Activated T-cell treated with anti-CD3 and anti-CD28 coated beads for 1 hour (primary cell): ENCODE data around the gene SPATA16.
"Not testable (repeated sequence)": the region's sequence is repeated elsewhere in the genome, so short reads cannot be mapped to it uniquely, and the experiment has no call there.

Experiments
- DNase-seq: peaks from one replicate; pipeline ENCODE4 v3.0.0-alpha.2; 2020; ENCODE audit warnings: low read depth

The SPATA16 gene

DNA sequence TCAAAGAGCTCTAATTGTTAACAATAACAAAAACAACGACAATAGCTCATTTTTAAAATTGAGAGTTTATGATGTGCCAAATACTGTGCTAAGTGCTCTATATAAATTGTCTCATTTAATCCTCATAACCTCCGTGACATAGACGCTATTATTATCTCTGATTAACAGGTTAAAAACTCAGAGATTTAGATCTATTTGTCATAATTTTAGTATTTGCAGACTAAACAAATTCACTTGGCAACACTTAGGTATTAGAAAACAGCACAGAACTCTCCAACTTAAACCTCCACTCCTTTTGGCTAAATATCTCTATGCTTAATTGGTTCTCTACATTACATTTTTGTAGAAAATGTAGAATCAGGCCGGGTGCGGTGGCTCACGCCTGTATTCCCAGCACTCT lies 136.4 kb downstream of the SPATA16 start:
- no peak for DNase-seq

DNA sequence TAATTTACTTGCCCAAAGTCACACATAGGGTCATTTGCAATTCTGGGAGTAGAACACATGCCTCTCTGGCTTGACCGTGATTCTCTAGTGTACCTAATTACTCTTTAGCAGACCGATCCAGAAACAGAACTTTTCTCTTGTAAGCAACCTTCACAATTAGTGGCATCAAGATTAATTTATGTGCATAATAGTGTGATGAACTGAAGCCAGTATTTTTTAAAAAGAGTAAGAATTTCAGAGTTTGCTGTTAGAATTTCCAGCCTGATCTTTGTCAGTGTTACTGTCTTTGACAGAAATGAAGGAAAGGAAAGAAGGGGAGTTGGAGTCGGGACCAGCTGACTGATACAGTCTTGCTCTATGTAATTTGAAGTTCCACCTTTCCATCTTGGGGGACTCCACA lies 137.1 kb downstream of the SPATA16 start:
- no peak for DNase-seq

DNA sequence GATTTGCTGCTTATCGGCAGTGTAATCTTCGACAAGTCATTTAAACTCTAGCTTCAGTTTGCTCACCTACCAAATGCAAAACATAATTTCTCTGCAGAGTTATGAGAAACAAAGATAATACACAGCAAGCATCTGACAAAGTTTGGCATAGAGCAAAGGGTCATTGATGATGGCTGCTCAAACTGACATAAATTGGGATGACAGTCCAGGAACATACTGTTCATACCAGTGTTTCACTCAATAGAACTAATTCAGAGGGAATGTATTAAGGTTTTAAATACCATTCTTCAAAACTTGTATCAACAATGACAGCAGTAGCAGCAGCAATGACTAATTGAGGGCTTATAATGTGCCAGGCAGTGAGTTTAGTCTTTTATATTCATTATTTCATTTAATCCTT lies 137.6 kb downstream of the SPATA16 start:
- no peak for DNase-seq

GRCh38 chr3:173001622-173002021 lies 139.4 kb downstream of the SPATA16 start:
- DNase-seq, result no peak

- DNase-seq, result no peak
Observed at GRCh38 chr3:173000553-173000952, 140.5 kb downstream of the SPATA16 start.

GRCh38 chr3:172993412-172993811 lies 147.6 kb downstream of the SPATA16 start:
- no peak for DNase-seq

- DNase-seq, result no peak
Observed at GRCh38 chr3:172991424-172991996, 149.5 kb downstream of the SPATA16 start.

DNA sequence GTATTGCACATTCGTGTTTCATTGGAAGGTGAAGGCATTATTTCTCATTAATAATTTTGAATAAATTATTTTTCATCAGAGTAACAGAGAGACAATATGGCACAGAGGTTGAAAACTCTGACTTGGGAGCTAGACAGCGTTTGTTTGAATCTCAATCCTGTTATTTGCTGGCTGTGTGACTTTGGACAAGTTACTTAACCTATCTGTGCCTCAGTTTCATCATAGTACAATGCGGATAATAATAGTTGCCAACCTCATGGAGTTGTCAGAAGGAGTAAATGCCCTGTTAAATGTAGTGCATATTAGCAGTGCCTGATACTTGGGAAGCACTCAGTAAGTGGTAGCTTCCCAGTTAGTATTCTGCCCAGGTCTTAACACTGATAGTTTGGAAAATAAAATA lies 151.7 kb downstream of the SPATA16 start:
- no peak for DNase-seq

DNA sequence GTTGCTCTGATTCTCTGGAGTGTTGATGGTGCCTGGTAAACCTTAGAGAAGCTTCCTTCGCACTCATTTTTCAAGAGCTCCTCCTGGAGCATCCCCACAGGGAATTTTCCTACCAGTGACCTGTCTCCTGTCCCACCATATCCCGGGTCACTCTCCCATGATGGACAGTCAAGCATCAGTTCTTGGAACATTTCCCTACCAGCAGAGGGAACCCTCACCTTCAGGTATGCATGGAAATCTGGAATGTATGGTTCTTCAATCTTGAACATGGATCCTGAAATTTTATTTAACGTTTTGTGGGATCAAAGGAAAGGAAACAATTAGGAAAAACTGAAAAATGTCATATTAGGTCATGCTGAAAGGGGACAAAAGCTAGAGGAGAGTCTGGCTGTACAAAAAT lies 153.8 kb downstream of the SPATA16 start:
- no peak for DNase-seq

- no peak for DNase-seq
Observed at GRCh38 chr3:172984914-172985313, 156.1 kb downstream of the SPATA16 start.

- DNase-seq, result no peak
Observed at GRCh38 chr3:172982736-172983364, 158.2 kb downstream of the SPATA16 start.

DNA sequence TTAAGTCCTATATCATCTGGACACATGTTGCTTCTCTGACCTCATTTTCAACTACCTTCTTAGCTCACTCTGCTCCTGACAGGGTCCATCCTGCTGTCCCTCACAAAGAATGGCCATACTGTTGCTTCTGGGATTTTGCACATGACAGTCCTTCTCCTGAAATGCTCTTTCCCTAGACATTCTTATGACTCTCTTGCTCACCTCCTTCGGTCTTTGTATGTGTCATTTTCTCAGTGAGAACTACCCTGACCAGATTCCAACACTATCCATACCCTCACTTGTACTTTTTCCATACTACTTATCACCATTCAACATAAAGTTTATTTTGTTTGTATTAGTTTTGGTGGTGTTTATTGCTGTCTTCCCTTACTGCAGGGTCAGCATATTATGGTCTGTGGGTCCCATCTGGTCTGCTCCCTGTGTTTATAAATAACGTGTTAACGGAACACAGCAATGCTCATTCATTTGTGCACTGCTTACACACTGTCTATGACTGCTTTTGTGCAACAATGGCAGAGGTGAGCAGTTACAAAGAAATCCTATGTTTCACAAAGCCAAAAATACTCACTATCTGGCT lies 159.5 kb downstream of the SPATA16 start:
- DNase-seq, result no peak

DNA sequence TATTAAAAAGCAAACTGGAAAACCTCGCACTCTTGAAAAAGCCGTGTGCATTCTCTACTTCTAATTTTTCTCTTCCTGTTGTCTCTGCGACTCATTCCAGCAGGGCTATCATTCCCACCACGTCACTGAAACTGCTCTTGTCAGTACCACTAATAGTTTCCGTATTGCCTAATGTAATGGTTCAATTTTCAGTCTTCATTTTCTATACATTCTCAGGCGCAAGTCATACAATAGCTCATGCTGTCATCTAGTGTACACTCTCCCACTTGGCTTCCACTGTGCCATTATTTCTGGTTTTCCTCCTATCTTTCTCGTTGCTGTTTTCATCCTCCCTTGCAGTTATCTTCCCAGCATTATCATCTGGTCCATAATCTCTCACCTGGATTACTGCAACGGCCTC lies 160.2 kb downstream of the SPATA16 start:
- DNase-seq, result no peak

GRCh38 chr3:172977696-172978095 lies 163.3 kb downstream of the SPATA16 start:
- no peak for DNase-seq

GRCh38 chr3:172974969-172975368 lies 166.1 kb downstream of the SPATA16 start:
- DNase-seq, result no peak

DNA sequence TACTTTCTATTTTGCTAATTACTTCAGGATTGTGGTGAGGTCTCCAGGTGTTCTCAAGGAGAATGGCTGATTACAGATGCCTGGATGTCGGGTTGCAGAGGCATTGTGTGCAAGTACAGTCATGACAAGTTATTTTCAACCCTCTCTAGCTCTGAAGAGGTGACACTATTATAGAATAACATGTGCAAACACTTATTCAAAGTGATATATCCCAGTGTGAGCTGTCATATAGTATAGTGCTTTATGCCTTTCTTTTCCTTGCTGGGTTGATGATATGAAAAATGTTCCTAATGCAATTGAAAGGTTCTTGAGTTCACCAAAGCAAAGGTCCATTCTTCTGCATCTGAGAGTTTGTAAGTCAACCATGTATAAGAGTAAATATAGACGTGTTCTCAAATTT lies 167.2 kb downstream of the SPATA16 start:
- DNase-seq, result no peak

- no peak for DNase-seq
Observed at GRCh38 chr3:172972717-172973116, 168.3 kb downstream of the SPATA16 start.

DNA sequence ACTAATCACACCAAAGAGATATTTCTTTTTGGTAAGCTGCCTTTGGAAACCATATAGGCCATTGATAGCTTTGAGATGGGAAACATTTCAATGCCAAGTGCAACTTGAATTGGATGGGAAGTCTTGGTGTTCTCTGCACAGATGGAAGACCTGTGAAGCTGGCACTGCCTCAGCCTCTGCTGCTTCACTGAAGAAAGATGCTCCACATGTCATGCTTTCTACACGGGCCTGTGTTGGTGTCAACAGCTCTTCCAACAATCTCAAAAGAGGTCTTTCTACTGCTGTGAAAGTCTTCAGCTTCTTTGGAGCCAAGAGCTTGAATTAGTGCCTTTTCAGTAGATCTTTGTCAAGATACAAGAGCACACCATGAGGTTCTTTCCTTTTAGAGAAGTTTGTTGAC lies 169.0 kb downstream of the SPATA16 start:
- DNase-seq, result no peak

- DNase-seq, result no peak
Observed at GRCh38 chr3:172968646-172969045, 172.4 kb downstream of the SPATA16 start.

DNA sequence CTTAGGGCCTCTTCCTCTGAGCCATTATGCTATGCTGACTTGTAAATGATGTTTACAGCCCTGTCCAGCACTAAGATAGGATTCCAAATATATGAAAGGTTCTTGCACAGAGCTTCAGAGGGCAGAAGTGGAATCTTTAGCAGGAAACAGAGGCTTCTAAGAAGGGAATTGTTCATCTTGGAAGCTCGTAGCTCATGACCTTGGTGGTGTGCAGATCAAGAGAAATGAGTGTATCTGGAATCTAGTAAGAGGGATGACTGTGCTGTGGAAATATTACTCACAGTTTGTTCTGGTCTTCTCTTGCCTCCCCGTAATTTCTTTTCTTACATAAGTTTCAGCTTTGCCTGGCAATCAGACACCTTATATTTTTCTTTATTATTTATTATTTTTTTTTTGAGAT lies 175.8 kb downstream of the SPATA16 start:
- DNase-seq, result no peak

- not testable (repeated sequence) for DNase-seq
Observed at GRCh38 chr3:172960626-172961182, 180.3 kb downstream of the SPATA16 start.

GRCh38 chr3:172958565-172958964 lies 182.5 kb downstream of the SPATA16 start:
- no peak for DNase-seq

GRCh38 chr3:172953571-172953970 lies 187.5 kb downstream of the SPATA16 start:
- DNase-seq, result no peak

DNA sequence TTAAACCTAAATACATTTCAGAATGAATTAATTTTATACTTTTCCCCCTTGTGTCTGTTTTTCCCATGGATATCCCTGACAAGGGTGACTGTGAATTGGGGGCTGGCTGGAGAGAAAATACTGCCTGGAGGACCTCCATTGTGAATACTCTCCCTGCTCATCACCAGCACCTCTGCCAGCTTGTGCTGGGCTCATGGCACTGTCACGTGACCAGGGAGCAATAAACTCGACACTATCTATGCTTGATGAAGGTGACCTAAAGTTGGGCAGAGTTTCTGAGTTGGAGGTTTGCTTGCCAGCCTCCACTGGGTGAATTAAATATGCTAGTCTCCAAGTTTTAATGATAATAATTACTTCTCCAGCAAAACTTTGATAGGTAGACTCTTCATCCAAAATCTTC lies 189.5 kb downstream of the SPATA16 start:
- no peak for DNase-seq
